HG03460 (cell line): ENCODE data around the gene LTBP1.

ENCODE experiments used
- ATAC-seq: cut with Tn5 transposase; IDR thresholded peaks from one replicate; pipeline ENCODE4 v1.9.1; 2021; ENCODE audit not compliant: unreplicated experiment

The LTBP1 gene

GRCh38 chr2:33072614-33073013, 125.9 kb downstream of the LTBP1 start:
- ATAC-seq, result no peak

- ATAC-seq, result no peak
Measured at GRCh38 chr2:33073018-33073417, 126.3 kb downstream of the LTBP1 start.

GRCh38 chr2:33074197-33074596, 127.4 kb downstream of the LTBP1 start:
- no peak for ATAC-seq

- no peak for ATAC-seq
Measured at GRCh38 chr2:33077311-33077710, 130.6 kb downstream of the LTBP1 start.

- ATAC-seq, result no peak
Measured at GRCh38 chr2:33077844-33078243, 131.1 kb downstream of the LTBP1 start.

- ATAC-seq, result no peak
Measured at GRCh38 chr2:33081691-33082090, 134.9 kb downstream of the LTBP1 start.

- ATAC-seq, result no peak
Measured at GRCh38 chr2:33083699-33084387, 137.1 kb downstream of the LTBP1 start.

GRCh38 chr2:33084433-33084832, 137.7 kb downstream of the LTBP1 start:
- no peak for ATAC-seq

- ATAC-seq, result no peak
Measured at GRCh38 chr2:33085646-33086045, 138.9 kb downstream of the LTBP1 start.

GRCh38 chr2:33086400-33087015, 139.8 kb downstream of the LTBP1 start:
- ATAC-seq, result no peak

- ATAC-seq, result no peak
Measured at GRCh38 chr2:33090553-33091134, 143.9 kb downstream of the LTBP1 start.

GRCh38 chr2:33091541-33092123, 144.9 kb downstream of the LTBP1 start:
- ATAC-seq, result no peak

GRCh38 chr2:33093283-33093993, 146.7 kb downstream of the LTBP1 start:
- ATAC-seq, result no peak

- ATAC-seq, result no peak
Measured at GRCh38 chr2:33094303-33094702, 147.6 kb downstream of the LTBP1 start.

- no peak for ATAC-seq
Measured at GRCh38 chr2:33099989-33100388, 153.2 kb downstream of the LTBP1 start.

GRCh38 chr2:33100921-33101320, 154.2 kb downstream of the LTBP1 start:
- no peak for ATAC-seq

- ATAC-seq, result no peak
Measured at GRCh38 chr2:33104052-33104623, 157.4 kb downstream of the LTBP1 start.

GRCh38 chr2:33104726-33105125, 158.0 kb downstream of the LTBP1 start:
- ATAC-seq, result no peak

- ATAC-seq, result no peak
Measured at GRCh38 chr2:33106115-33106514, 159.4 kb downstream of the LTBP1 start.

GRCh38 chr2:33107690-33108482, 161.1 kb downstream of the LTBP1 start:
- ATAC-seq, result no peak
